Psoas muscle (tissue), 8 donors: ENCODE results near the gene SKA2. TPM values are rescaled to one million over a fixed set of nuclear protein-coding genes. Genes with fewer than 3 reads are reported as not detected.

ENCODE experiments used
- ATAC-seq, 4 donors: fragments of 200-7000 bp; cut with Tn5 transposase; one replicate each; pipeline ENCODE4 v1.9.1; 2020; ENCODE audit warnings: moderate library complexity in 3 of 4, mild to moderate bottlenecking in 2 of 4
- DNase-seq, 2 donors: peaks; one replicate each; pipeline ENCODE4 v3.0.0-alpha.2; 2020
- H3K27ac ChIP-seq: fragments of 200-600 bp; one replicate; pipeline ENCODE4 v1.8.0; 2022
- H3K27me3 ChIP-seq, 3 donors: fragments of 200-600 bp in 1 of 3; one replicate each; pipeline versions ENCODE4 v1.6.1 to v1.8.0; 2013 to 2022; ENCODE audit warnings: low read length in 2 of 3, mild to moderate bottlenecking in 2 of 3, moderate library complexity in 1 of 3; ENCODE audit not compliant: insufficient read depth in 3 of 3
- H3K36me3 ChIP-seq, 2 donors: fragments of 200-600 bp in 1 of 2; one replicate each; pipeline versions ENCODE4 v1.6.1 to v1.8.0; 2013 to 2022; ENCODE audit warnings: low read depth in 1 of 2, mild to moderate bottlenecking in 1 of 2, moderate library complexity in 1 of 2; ENCODE audit not compliant: insufficient read depth in 1 of 2
- H3K4me1 ChIP-seq: fragments of 200-600 bp; one replicate; pipeline ENCODE4 v1.8.0; 2022
- H3K4me3 ChIP-seq: fragments of 200-600 bp; one replicate; pipeline ENCODE4 v1.8.0; 2022; ENCODE audit warnings: mild to moderate bottlenecking
- H3K9me3 ChIP-seq: fragments of 200-600 bp; one replicate; pipeline ENCODE4 v1.8.0; 2022
- WGBS, 3 donors: extraction: QIAGEN DNeasy Blood & Tissue Kit; methylation state at CpG; one replicate each; pipeline versions ENCODE4 v1.1.6 to v1.1.7; 2013; 5-methylcytosine and 5-hydroxymethylcytosine counted together
- intact Hi-C, 2 donors: fragments of 100-400 bp; cut with DNase I; formaldehyde crosslinking; loops; one replicate each; pipeline versions ENCODE4 v1.11.0 to v1.14.2; 2022
- long read RNA-seq, 2 donors: library from polyadenylated mRNA; unstranded; transcript quantifications; one replicate each; pipeline ENCODE4 v2.0.0, GENCODE V29; 2021
- polyA plus RNA-seq, 3 donors: library from polyadenylated mRNA; stranded (reverse); fragments of 200-250 nt; gene quantifications; one replicate each; pipeline ENCODE4 v1.2.3, GENCODE V29; 2013
- total RNA-seq, 4 donors: library from RNA; stranded (reverse); fragmentation: NEBNext Ultra II Directional in 2 of 4; extraction: Animal tissue kit (Norgen Biotek cat#: 25700) in 2 of 4; gene quantifications; one replicate each; pipeline versions ENCODE4 v1.2.1 to v1.2.4, GENCODE V29; 2021 to 2023
- TF ChIP-seq, protein P1 (sequence below): fragments of 200-600 bp; IDR thresholded peaks from one replicate; pipeline ENCODE4 v1.8.0; 2022; ENCODE audit warnings: antibody characterized with exemption
- donor health status: healthy with polysubstance abuse.
- donor health status: DM: no; HTN: no; CAD: no; lungs with moderate emphysema.
- donor health status: Bipolar disorder and iron deficiency.
- donor health status: healthy.
- donor health status: DM: yes; HTN: yes; CAD: no.
- donor health status: DM: no; HTN: no; CAD: no.
- donor health status: DM: no; HTN: no; CAD: no.
- donor health status: DM: yes; HTN: yes; CAD: no.

SKA2 gene
- total RNA-seq = 10 to 100 TPM in 3 of 4 donors, 1 to 10 TPM in 1; 7.2 to 17.1 (median 11.2) TPM
- 10 to 100 TPM in 2 of 3 donors, 1 to 10 TPM in 1; 9.2 to 15.5 (median 11.5) TPM for polyA plus RNA-seq
- long read RNA-seq, donor 1, partial matches to known transcripts = 0 of 1 reads
- long read RNA-seq, donor 1, other reads (novel, unspliced or antisense) = 0 of 1 reads
- long read RNA-seq, donor 2, partial matches to known transcripts = 0 of 10 reads
- long read RNA-seq, donor 2, other reads (novel, unspliced or antisense) = 0 of 10 reads

DNA sequence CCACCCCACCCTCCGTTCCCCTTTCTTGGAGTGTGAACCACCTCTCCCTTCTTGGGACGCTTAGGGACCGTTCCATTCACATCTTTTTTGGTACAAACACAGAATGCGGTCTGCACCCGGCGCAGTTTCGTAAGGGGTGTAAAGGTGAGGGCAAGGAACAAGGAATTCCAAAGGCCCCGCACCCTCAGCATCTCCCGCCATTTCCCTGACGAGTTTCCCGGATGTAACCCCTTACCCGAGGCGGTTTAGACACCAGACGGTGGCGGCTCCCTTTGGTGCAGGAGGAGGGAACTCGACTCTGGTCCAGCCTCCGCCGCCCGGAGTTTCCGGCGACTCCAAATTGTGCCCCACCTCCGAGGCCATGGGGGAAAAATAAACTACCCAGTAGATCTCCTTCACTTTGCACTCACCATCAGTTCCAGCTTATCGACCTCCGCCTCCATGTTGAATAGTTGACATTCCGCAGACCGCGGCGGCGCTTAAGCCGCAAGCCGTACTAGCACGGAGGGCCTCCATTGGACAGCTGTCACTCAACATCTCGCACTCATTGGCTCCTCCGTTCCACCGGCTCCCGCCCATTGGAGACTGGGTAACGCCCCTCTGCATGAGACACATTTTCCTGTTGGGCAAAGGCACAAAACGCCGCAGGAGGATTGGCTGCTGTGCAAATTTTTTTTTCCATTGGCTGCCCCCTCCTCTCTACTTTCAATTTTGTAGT, at the start of gene SKA2:
Gene SKA2 (minus strand): TSS at position 466 of the 718 bp plus-strand sequence. CDS start 23 bp downstream, at position 443.
- Histone ChIP-seq H3K27me3 (no peaks in the 10 kb centered on the region), H3K9me3 (no peaks in the 10 kb centered on the region), H3K36me3 (no peaks in the 10 kb centered on the region), H3K4me3 (peak within 1 kb of the TSS; percentile 74), H3K27ac (peak within 1 kb of the TSS; percentile 66), H3K4me1 (peaks cover 20% of the 10 kb centered on the region)
- TF ChIP-seq, protein P1, sequence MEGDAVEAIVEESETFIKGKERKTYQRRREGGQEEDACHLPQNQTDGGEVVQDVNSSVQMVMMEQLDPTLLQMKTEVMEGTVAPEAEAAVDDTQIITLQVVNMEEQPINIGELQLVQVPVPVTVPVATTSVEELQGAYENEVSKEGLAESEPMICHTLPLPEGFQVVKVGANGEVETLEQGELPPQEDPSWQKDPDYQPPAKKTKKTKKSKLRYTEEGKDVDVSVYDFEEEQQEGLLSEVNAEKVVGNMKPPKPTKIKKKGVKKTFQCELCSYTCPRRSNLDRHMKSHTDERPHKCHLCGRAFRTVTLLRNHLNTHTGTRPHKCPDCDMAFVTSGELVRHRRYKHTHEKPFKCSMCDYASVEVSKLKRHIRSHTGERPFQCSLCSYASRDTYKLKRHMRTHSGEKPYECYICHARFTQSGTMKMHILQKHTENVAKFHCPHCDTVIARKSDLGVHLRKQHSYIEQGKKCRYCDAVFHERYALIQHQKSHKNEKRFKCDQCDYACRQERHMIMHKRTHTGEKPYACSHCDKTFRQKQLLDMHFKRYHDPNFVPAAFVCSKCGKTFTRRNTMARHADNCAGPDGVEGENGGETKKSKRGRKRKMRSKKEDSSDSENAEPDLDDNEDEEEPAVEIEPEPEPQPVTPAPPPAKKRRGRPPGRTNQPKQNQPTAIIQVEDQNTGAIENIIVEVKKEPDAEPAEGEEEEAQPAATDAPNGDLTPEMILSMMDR = no peak
- intact Hi-C loops = loop anchor here in 1 of 2 donors (5.0 kb wide), 1 partner anchor 48 kb away; the partner anchor contains the start of gene TRIM37
- DNase-seq (peak; percentile 94 to 97), ATAC-seq (peak; percentile 96 to 97 (median 97))
- 0 to 1% (median 0%) methylated on average over 39 of the region's 39 CpGs for WGBS, 3 donors

- no peak for ATAC-seq
- H3K9me3 ChIP-seq = no peaks in the 10 kb centered on the region
- intact Hi-C loops = no loop called here
- no peak overlapping the region for H3K4me3 ChIP-seq
- H3K36me3 ChIP-seq = no peaks in the 10 kb centered on the region
- no peak for DNase-seq
- TF ChIP-seq, protein P1 = no peak
- WGBS, 3 donors = 96 to 100% (median 96%) methylated on average over 1 of the region's 1 CpG
- H3K27me3 ChIP-seq = no peaks in the 10 kb centered on the region
- H3K27ac ChIP-seq = no peak overlapping the region
- no peaks in the 10 kb centered on the region for H3K4me1 ChIP-seq
These were observed 47.3 kb upstream of the SKA2 start for GRCh38 chr17:59202320-59202719.

- H3K9me3 ChIP-seq = no peaks in the 10 kb centered on the region
- H3K4me3 ChIP-seq = no peak overlapping the region
- 92 to 96% (median 92%) methylated on average over 4 of the region's 4 CpGs for WGBS, 3 donors
- no peaks in the 10 kb centered on the region for H3K27me3 ChIP-seq
- H3K4me1 ChIP-seq = no peaks in the 10 kb centered on the region
- no peaks in the 10 kb centered on the region for H3K36me3 ChIP-seq
- DNase-seq (no peak), ATAC-seq (no peak)
- H3K27ac ChIP-seq = no peak overlapping the region
- intact Hi-C loops = no loop called here
- TF ChIP-seq, protein P1 = no peak
These were observed 44.4 kb upstream of the SKA2 start for GRCh38 chr17:59199398-59199797.

GRCh38 chr17:59193336-59193862, 38.4 kb upstream of the SKA2 start:
- TF ChIP-seq, protein P1 = no peak
- Histone ChIP-seq H3K36me3 (no peaks in the 10 kb centered on the region), H3K27me3 (no peaks in the 10 kb centered on the region), H3K9me3 (no peaks in the 10 kb centered on the region), H3K4me3 (no peak overlapping the region), H3K27ac (no peak overlapping the region), H3K4me1 (no peaks in the 10 kb centered on the region)
- intact Hi-C loops = no loop called here
- no peak for ATAC-seq
- DNase-seq = no peak
- 92 to 94% (median 93%) methylated on average over 3 of the region's 3 CpGs for WGBS, 3 donors
